ENCODE data around the gene SHOC2.
A peak's percentile ranks its signal among the peaks of the same experiment; 100 is the strongest.

SHOC2 gene

GRCh38 chr10:110971638-110972037, 52.2 kb downstream of the SHOC2 start:
- Mint-ChIP-seq H3K27me3 (no peaks in the 10 kb centered on the region), H3K27ac (no peak overlapping the region), H3K4me3 (no peak overlapping the region), H3K4me1 (peaks cover 43% of the 10 kb centered on the region), H3K36me3 (peaks cover 22% of the 10 kb centered on the region), H3K9me3 (no peaks in the 10 kb centered on the region)
- DNase-seq (ENCODE audit: low spot score in 2 of 2) (no peak), ATAC-seq (ENCODE audit: low read depth) (no peak)

- H3K4me1 Mint-ChIP-seq = peaks cover 40% of the 10 kb centered on the region
- ATAC-seq (ENCODE audit: low read depth) (no peak), DNase-seq (ENCODE audit: low spot score in 2 of 2) (no peak)
- no peaks in the 10 kb centered on the region for H3K27me3 Mint-ChIP-seq
- no peak overlapping the region for H3K4me3 Mint-ChIP-seq
- peaks cover 22% of the 10 kb centered on the region for H3K36me3 Mint-ChIP-seq
- H3K9me3 Mint-ChIP-seq = no peaks in the 10 kb centered on the region
- H3K27ac Mint-ChIP-seq = peak overlapping the region; percentile 64
These were observed 53.1 kb downstream of the SHOC2 start for GRCh38 chr10:110972231-110973134.

- ATAC-seq (ENCODE audit: low read depth) (peak; percentile 80), DNase-seq (ENCODE audit: low spot score in 2 of 2) (no peak)
- H3K36me3 Mint-ChIP-seq = peaks cover 22% of the 10 kb centered on the region
- H3K4me3 Mint-ChIP-seq = peak overlapping the region; percentile 2
- H3K4me1 Mint-ChIP-seq = peaks cover 41% of the 10 kb centered on the region
- H3K9me3 Mint-ChIP-seq = no peaks in the 10 kb centered on the region
- H3K27me3 Mint-ChIP-seq = no peaks in the 10 kb centered on the region
- peak overlapping the region; percentile 32 for H3K27ac Mint-ChIP-seq
These were observed 54.0 kb downstream of the SHOC2 start for GRCh38 chr10:110973400-110973799.

- Mint-ChIP-seq H3K9me3 (no peaks in the 10 kb centered on the region), H3K27me3 (no peaks in the 10 kb centered on the region), H3K27ac (no peak overlapping the region), H3K4me3 (no peak overlapping the region), H3K36me3 (peaks cover 34% of the 10 kb centered on the region), H3K4me1 (peaks cover 43% of the 10 kb centered on the region)
- ATAC-seq (ENCODE audit: low read depth) = no peak
- DNase-seq (ENCODE audit: low spot score in 2 of 2) = no peak
These were observed 57.2 kb downstream of the SHOC2 start for GRCh38 chr10:110976577-110976976.

GRCh38 chr10:110977662-110978061, 58.3 kb downstream of the SHOC2 start:
- DNase-seq (ENCODE audit: low spot score in 2 of 2) (no peak), ATAC-seq (ENCODE audit: low read depth) (no peak)
- peaks cover 34% of the 10 kb centered on the region for H3K36me3 Mint-ChIP-seq
- peaks cover 40% of the 10 kb centered on the region for H3K4me1 Mint-ChIP-seq
- H3K4me3 Mint-ChIP-seq = no peak overlapping the region
- no peaks in the 10 kb centered on the region for H3K27me3 Mint-ChIP-seq
- no peaks in the 10 kb centered on the region for H3K9me3 Mint-ChIP-seq
- no peak overlapping the region for H3K27ac Mint-ChIP-seq

GRCh38 chr10:110978204-110978603, 58.8 kb downstream of the SHOC2 start:
- ATAC-seq (ENCODE audit: low read depth) (no peak), DNase-seq (ENCODE audit: low spot score in 2 of 2) (no peak)
- H3K9me3 Mint-ChIP-seq = no peaks in the 10 kb centered on the region
- no peaks in the 10 kb centered on the region for H3K27me3 Mint-ChIP-seq
- H3K4me1 Mint-ChIP-seq = peaks cover 39% of the 10 kb centered on the region
- H3K27ac Mint-ChIP-seq = no peak overlapping the region
- H3K36me3 Mint-ChIP-seq = peaks cover 35% of the 10 kb centered on the region
- H3K4me3 Mint-ChIP-seq = no peak overlapping the region

GRCh38 chr10:110979611-110980010, 60.2 kb downstream of the SHOC2 start:
- H3K27me3 Mint-ChIP-seq = no peaks in the 10 kb centered on the region
- peak overlapping the region; percentile 56 for H3K27ac Mint-ChIP-seq
- no peak for ATAC-seq (ENCODE audit: low read depth)
- DNase-seq (ENCODE audit: low spot score in 2 of 2) = no peak
- H3K9me3 Mint-ChIP-seq = no peaks in the 10 kb centered on the region
- H3K36me3 Mint-ChIP-seq = peaks cover 39% of the 10 kb centered on the region
- peaks cover 37% of the 10 kb centered on the region for H3K4me1 Mint-ChIP-seq
- H3K4me3 Mint-ChIP-seq = no peak overlapping the region

GRCh38 chr10:110980807-110981206, 61.4 kb downstream of the SHOC2 start:
- DNase-seq (ENCODE audit: low spot score in 2 of 2) = no peak
- Mint-ChIP-seq H3K27me3 (no peaks in the 10 kb centered on the region), H3K4me1 (peaks cover 41% of the 10 kb centered on the region), H3K27ac (peak overlapping the region; percentile 56), H3K4me3 (peak overlapping the region; percentile 6), H3K36me3 (peaks cover 35% of the 10 kb centered on the region), H3K9me3 (no peaks in the 10 kb centered on the region)
- ATAC-seq (ENCODE audit: low read depth) = no peak

GRCh38 chr10:110983466-110983865, 64.1 kb downstream of the SHOC2 start:
- Mint-ChIP-seq H3K4me3 (no peak overlapping the region), H3K27ac (peak overlapping the region; percentile 12), H3K9me3 (no peaks in the 10 kb centered on the region), H3K36me3 (peaks cover 30% of the 10 kb centered on the region), H3K4me1 (peaks cover 32% of the 10 kb centered on the region), H3K27me3 (no peaks in the 10 kb centered on the region)
- ATAC-seq (ENCODE audit: low read depth) (no peak), DNase-seq (ENCODE audit: low spot score in 2 of 2) (no peak)

GRCh38 chr10:110985497-110986275, 66.3 kb downstream of the SHOC2 start:
- ATAC-seq (ENCODE audit: low read depth) = no peak
- H3K4me1 Mint-ChIP-seq = peaks cover 20% of the 10 kb centered on the region
- no peak for DNase-seq (ENCODE audit: low spot score in 2 of 2)
- H3K27ac Mint-ChIP-seq = no peak overlapping the region
- peaks cover 22% of the 10 kb centered on the region for H3K36me3 Mint-ChIP-seq
- no peak overlapping the region for H3K4me3 Mint-ChIP-seq
- no peaks in the 10 kb centered on the region for H3K27me3 Mint-ChIP-seq
- no peaks in the 10 kb centered on the region for H3K9me3 Mint-ChIP-seq

GRCh38 chr10:110989016-110989415, 69.6 kb downstream of the SHOC2 start:
- H3K36me3 Mint-ChIP-seq = peaks cover 16% of the 10 kb centered on the region
- no peak for DNase-seq (ENCODE audit: low spot score in 2 of 2)
- ATAC-seq (ENCODE audit: low read depth) = no peak
- no peaks in the 10 kb centered on the region for H3K9me3 Mint-ChIP-seq
- H3K27ac Mint-ChIP-seq = no peak overlapping the region
- peaks cover 18% of the 10 kb centered on the region for H3K4me1 Mint-ChIP-seq
- H3K4me3 Mint-ChIP-seq = no peak overlapping the region
- H3K27me3 Mint-ChIP-seq = no peaks in the 10 kb centered on the region

- Mint-ChIP-seq H3K36me3 (peaks cover 16% of the 10 kb centered on the region), H3K27me3 (no peaks in the 10 kb centered on the region), H3K27ac (peak overlapping the region; percentile 17), H3K9me3 (no peaks in the 10 kb centered on the region), H3K4me3 (no peak overlapping the region), H3K4me1 (peaks cover 22% of the 10 kb centered on the region)
- ATAC-seq (ENCODE audit: low read depth) (no peak), DNase-seq (ENCODE audit: low spot score in 2 of 2) (no peak)
These were observed 72.8 kb downstream of the SHOC2 start for GRCh38 chr10:110992006-110992800.

- ATAC-seq (ENCODE audit: low read depth) (no peak), DNase-seq (ENCODE audit: low spot score in 2 of 2) (no peak)
- H3K4me3 Mint-ChIP-seq = no peak overlapping the region
- H3K4me1 Mint-ChIP-seq = peaks cover 22% of the 10 kb centered on the region
- no peaks in the 10 kb centered on the region for H3K27me3 Mint-ChIP-seq
- no peak overlapping the region for H3K27ac Mint-ChIP-seq
- H3K9me3 Mint-ChIP-seq = no peaks in the 10 kb centered on the region
- peaks cover 16% of the 10 kb centered on the region for H3K36me3 Mint-ChIP-seq
These were observed 73.8 kb downstream of the SHOC2 start for GRCh38 chr10:110993024-110993693.
